Epithelial cell of proximal tubule (primary cell): ENCODE results near the gene HIRIP3. TPM values are rescaled to one million over a fixed set of nuclear protein-coding genes. Genes with fewer than 3 reads are reported as not detected.

Experiments
- DNase-seq: peaks from one replicate; pipeline ENCODE4 v3.0.0-alpha.2; 2011; ENCODE audit warnings: low read depth
- H3K4me3 ChIP-seq: 2 replicates; pipeline ENCODE4 v1.5.1; 2011; ENCODE audit warnings: low read depth, mild to moderate bottlenecking, low read length
- CTCF ChIP-seq: conservative IDR thresholded peaks from 2 replicates; pipeline ENCODE4 v1.5.1; 2012; ENCODE audit warnings: low read depth, mild to moderate bottlenecking, low read length
- total RNA-seq: library from RNA; depleted of rRNA; stranded (reverse); fragments of >200 nt; gene quantifications from 2 replicates; pipeline ENCODE4 v1.2.3, GENCODE V29; 2015

HIRIP3 gene
- total RNA-seq, 1 donor from 2014 or later, result 9.5 TPM

GRCh38 chr16:29973384-29974246 is 21.8 kb downstream of the HIRIP3 start, which contains the start of gene TAOK2:
TAOK2 (plus strand) TSS chr16:29973868; CDS start chr16:29977773, 3,905 bp downstream.
- H3K4me3 ChIP-seq, result peak within 1 kb of the TSS; percentile 99
- no peak for TF ChIP-seq CTCF
- DNase-seq, result peak; percentile 66

- no peak overlapping the region for H3K4me3 ChIP-seq
- no peak for DNase-seq
- TF ChIP-seq CTCF, result no peak
These were observed 22.4 kb downstream of the HIRIP3 start for GRCh38 chr16:29972992-29973383.

- no peak for TF ChIP-seq CTCF
- no peak overlapping the region for H3K4me3 ChIP-seq
- no peak for DNase-seq
These were observed 22.9 kb downstream of the HIRIP3 start for GRCh38 chr16:29972500-29972899.

- no peak for DNase-seq
- TF ChIP-seq CTCF, result no peak
- no peak overlapping the region for H3K4me3 ChIP-seq
These were observed 24.1 kb downstream of the HIRIP3 start for GRCh38 chr16:29971304-29971703.

- DNase-seq, result no peak
- no peak for TF ChIP-seq CTCF
- H3K4me3 ChIP-seq, result no peak overlapping the region
These were observed 27.2 kb downstream of the HIRIP3 start for GRCh38 chr16:29968205-29968604.

GRCh38 chr16:29963021-29963743 is 32.2 kb downstream of the HIRIP3 start:
- TF ChIP-seq CTCF, result no peak
- no peak for DNase-seq
- peak overlapping the region; percentile 64 for H3K4me3 ChIP-seq
